Mesothelial cell of epicardium (in vitro differentiated cells): Measurements from ENCODE around the gene DNM1. TPM values are rescaled to one million over a fixed set of nuclear protein-coding genes. Genes with fewer than 3 reads are reported as not detected.

ENCODE experiments used
- DNase-seq, 2 experiments: peaks; one replicate each; pipeline ENCODE4 v3.0.0; 2021; ENCODE audit warnings: low spot score in 2 of 2; ENCODE audit not compliant: unreplicated experiment in 2 of 2
- H3K27ac Mint-ChIP-seq: 2 replicates; pipeline ENCODE4 v1.8.0; 2021; ENCODE audit warnings: mixed read lengths
- H3K27me3 Mint-ChIP-seq: 2 replicates; pipeline ENCODE4 v1.8.0; 2021; ENCODE audit warnings: low read depth, mixed read lengths
- H3K36me3 Mint-ChIP-seq: 2 replicates; pipeline ENCODE4 v1.8.0; 2021; ENCODE audit warnings: mixed read lengths
- H3K4me1 Mint-ChIP-seq: 2 replicates; pipeline ENCODE4 v1.8.0; 2021; ENCODE audit warnings: mixed read lengths
- H3K4me3 Mint-ChIP-seq: 2 replicates; pipeline ENCODE4 v1.8.0; 2021; ENCODE audit warnings: mild to moderate bottlenecking, moderate library complexity, mixed read lengths
- H3K9me3 Mint-ChIP-seq: 2 replicates; pipeline ENCODE4 v1.8.0; 2021; ENCODE audit warnings: mixed read lengths
- total RNA-seq: library from RNA; stranded (reverse); gene quantifications from 3 replicates; pipeline ENCODE4 v1.2.1, GENCODE V29; 2021
- TF ChIP-seq, protein P1 (sequence below): fragments of 200-600 bp; sonication (generic); IDR thresholded peaks from one replicate; pipeline ENCODE4 v1.5.0; 2021; ENCODE audit warnings: antibody characterized with exemption; ENCODE audit not compliant: unreplicated experiment

The DNM1 gene
- total RNA-seq, 1 donor from 2014 or later, result 98.6 TPM

DNA sequence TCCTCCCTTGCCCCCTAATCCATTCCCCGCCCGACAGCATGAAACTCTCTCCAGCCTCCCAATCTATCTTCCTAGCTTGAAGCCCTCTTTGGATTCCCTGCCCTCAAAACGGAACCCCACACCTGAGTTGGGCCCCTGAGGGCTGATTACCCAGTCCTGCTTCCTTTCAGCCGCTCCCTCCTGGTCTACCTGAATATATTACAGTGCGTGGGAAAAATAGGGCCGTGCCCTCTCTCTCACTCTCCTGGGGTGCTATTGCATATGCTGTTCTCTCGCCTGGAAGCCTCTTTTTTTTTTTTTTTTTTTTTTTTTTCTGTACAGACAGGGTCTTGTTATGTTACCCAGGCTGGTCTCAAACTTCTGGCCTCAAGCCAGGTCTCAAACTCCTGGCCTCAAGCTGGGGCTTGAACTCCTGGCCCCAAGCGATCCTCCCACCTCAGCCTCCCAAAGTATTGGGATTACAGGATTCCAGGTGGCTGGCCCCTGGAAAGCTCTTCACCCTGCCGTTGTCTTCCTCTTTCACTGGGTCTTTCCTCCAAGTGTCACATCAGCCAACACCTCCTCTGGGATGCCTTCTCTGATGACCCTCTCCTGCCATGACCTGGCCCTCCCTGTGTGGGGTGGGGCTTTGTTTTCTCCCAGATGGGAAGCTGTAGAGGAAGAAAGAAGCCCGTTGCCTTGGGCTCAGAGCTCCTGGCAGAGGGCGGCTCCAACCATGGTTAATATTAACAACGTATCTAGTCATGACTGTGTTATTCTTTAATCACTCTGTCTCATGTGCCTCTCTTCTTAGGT, 8.2 kb downstream of the DNM1 start:
- H3K4me1 Mint-ChIP-seq, result peaks cover 16% of the 10 kb centered on the region
- peak overlapping the region; percentile 1 for H3K27ac Mint-ChIP-seq
- H3K9me3 Mint-ChIP-seq, result no peaks in the 10 kb centered on the region
- no peak for DNase-seq
- no peaks in the 10 kb centered on the region for H3K27me3 Mint-ChIP-seq
- no peaks in the 10 kb centered on the region for H3K36me3 Mint-ChIP-seq
- TF ChIP-seq, protein P1, sequence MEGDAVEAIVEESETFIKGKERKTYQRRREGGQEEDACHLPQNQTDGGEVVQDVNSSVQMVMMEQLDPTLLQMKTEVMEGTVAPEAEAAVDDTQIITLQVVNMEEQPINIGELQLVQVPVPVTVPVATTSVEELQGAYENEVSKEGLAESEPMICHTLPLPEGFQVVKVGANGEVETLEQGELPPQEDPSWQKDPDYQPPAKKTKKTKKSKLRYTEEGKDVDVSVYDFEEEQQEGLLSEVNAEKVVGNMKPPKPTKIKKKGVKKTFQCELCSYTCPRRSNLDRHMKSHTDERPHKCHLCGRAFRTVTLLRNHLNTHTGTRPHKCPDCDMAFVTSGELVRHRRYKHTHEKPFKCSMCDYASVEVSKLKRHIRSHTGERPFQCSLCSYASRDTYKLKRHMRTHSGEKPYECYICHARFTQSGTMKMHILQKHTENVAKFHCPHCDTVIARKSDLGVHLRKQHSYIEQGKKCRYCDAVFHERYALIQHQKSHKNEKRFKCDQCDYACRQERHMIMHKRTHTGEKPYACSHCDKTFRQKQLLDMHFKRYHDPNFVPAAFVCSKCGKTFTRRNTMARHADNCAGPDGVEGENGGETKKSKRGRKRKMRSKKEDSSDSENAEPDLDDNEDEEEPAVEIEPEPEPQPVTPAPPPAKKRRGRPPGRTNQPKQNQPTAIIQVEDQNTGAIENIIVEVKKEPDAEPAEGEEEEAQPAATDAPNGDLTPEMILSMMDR, result no peak
- no peak overlapping the region for H3K4me3 Mint-ChIP-seq

DNA sequence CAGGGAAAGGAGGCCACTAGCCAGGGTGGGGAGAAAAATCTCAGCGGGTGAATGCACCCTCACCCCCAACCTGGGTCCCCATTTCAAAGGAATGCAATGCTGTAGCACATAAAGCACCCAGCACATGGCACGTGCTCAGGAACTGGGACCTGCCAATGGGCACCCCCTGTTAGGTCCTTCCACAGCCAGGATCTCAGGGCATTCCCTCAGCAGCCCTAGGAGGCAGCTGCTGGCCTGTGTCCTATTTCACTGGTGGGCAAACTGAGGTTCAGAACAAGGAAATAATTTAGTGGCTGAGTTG, 8.8 kb downstream of the DNM1 start:
- TF ChIP-seq, protein P1, result no peak
- Mint-ChIP-seq H3K36me3 (no peaks in the 10 kb centered on the region), H3K4me3 (no peak overlapping the region), H3K4me1 (peaks cover 18% of the 10 kb centered on the region), H3K9me3 (no peaks in the 10 kb centered on the region), H3K27me3 (no peaks in the 10 kb centered on the region), H3K27ac (no peak overlapping the region)
- no peak for DNase-seq

DNA sequence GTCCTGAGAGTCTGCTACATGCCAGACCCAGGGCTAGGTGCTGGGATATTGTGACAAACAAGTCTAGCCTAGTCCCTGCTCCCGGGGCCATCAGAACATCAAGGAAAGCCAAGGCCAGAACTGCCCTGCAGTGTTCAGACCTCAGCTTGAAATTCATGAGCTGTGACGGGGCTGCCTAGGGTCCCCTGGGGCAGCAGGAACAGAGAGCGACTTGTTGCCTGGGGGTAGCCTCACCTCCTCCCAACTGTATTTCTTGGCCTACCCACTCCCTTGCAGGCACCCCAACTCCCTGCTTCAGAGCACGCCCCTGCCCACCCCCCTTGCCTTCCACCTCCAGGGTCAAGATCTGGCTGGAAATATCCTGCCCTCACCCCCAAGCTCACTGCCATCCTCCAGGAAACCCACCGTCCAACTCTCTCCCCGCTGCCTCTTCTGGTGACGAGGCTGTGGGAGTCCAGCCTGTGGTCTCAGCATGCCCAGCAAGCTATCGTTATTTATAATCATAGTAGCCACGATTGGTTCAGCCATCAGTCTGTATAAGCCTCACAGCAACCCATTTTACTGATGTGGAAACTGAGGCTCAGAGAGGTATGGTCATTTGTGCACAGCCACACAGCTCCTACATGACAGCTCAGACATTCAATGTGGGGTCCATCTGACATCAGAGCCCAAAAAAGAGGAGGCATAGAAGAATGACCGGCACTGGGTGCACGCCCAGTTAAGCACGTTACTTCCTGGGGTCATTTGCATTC, 10.7 kb downstream of the DNM1 start:
- H3K4me1 Mint-ChIP-seq, result peaks cover 26% of the 10 kb centered on the region

DNA sequence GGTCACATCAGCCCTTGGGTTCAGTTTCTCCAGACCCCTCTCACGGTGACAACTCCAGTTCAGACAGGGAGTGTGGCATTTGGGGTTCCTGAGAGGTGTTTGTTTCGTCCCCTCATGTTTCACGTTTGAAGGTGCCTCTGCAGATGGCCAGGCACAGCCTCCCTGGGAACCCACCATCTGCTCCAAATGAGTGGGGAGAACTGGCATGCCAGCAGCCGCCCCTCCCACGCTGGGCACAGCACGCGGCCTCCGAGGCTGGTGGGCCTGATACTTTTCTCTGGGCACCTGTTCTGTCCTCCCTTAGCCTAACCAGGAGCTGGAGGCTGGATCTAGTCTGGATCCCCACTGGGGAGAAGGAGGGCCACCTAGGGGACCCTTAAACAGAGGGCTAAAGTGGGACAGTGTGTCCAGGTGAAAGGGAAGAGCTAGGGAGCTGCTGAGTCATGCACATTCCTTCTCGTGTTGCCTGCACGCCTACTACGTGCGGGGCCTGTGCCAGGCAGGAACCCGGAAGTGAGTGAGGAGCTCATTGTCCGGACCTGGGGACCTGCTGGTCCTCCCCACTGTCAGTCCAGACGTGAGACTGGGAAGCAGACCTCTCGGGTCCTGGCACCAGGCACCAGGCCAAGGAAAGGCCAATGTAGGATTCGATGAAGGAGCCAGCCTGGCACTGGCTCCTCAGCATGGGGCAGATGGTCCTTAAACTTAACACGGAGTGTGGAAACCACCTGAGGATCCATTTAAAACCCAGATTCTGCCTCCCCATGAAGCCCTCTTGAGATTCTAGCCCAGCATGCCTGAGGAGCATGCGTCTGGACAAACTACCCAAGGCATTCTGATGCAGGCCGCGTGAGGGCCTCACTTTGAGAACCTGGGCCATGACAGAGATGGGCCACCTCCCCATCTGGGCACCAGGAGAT, 11.7 kb downstream of the DNM1 start:
- H3K27me3 Mint-ChIP-seq, result no peaks in the 10 kb centered on the region
- H3K36me3 Mint-ChIP-seq, result peaks cover 2% of the 10 kb centered on the region
- peak overlapping the region; percentile 25 for H3K27ac Mint-ChIP-seq
- peaks cover 26% of the 10 kb centered on the region for H3K4me1 Mint-ChIP-seq
- TF ChIP-seq, protein P1, result no peak
- DNase-seq, result no peak
- no peak overlapping the region for H3K4me3 Mint-ChIP-seq
- no peaks in the 10 kb centered on the region for H3K9me3 Mint-ChIP-seq

More for the DNA sequence above, 10.7 kb downstream of the DNM1 start:
- TF ChIP-seq, protein P1, result no peak
- Mint-ChIP-seq H3K27me3 (no peaks in the 10 kb centered on the region), H3K27ac (no peak overlapping the region), H3K9me3 (no peaks in the 10 kb centered on the region), H3K36me3 (peaks cover 2% of the 10 kb centered on the region), H3K4me3 (no peak overlapping the region)
- no peak for DNase-seq
